Type B pancreatic cell (in vitro differentiated cells): Measurements from ENCODE around the gene ZNF638. TPM values are rescaled to one million over a fixed set of nuclear protein-coding genes. Genes with fewer than 3 reads are reported as not detected.

Experiments used
- DNase-seq: peaks from one replicate; pipeline ENCODE4 v3.0.0; 2021; ENCODE audit warnings: mixed read lengths; ENCODE audit not compliant: unreplicated experiment; ENCODE audit errors: extremely low spot score
- H3K27ac Mint-ChIP-seq: 2 replicates; pipeline ENCODE4 v1.8.0; 2021; ENCODE audit warnings: mild to moderate bottlenecking, mixed read lengths
- H3K27me3 Mint-ChIP-seq: 2 replicates; pipeline ENCODE4 v1.8.0; 2021; ENCODE audit warnings: mixed read lengths
- H3K36me3 Mint-ChIP-seq: 2 replicates; pipeline ENCODE4 v1.8.0; 2021; ENCODE audit warnings: mixed read lengths
- H3K4me1 Mint-ChIP-seq: one replicate; pipeline ENCODE4 v1.8.0; 2021; ENCODE audit warnings: mixed read lengths; ENCODE audit not compliant: unreplicated experiment
- H3K4me3 Mint-ChIP-seq: 2 replicates; pipeline ENCODE4 v1.8.0; 2021; ENCODE audit warnings: mild to moderate bottlenecking, mixed read lengths
- H3K9me3 Mint-ChIP-seq: 2 replicates; pipeline ENCODE4 v1.8.0; 2021; ENCODE audit warnings: mixed read lengths
- CTCF ChIP-seq: fragments of 200-600 bp; sonication (generic); conservative IDR thresholded peaks from 2 replicates; pipeline ENCODE4 v1.5.0; 2021; ENCODE audit warnings: antibody characterized with exemption, mild to moderate bottlenecking
- total RNA-seq: library from RNA; stranded (reverse); gene quantifications from 2 replicates; pipeline ENCODE4 v1.2.1, GENCODE V29; 2021; ENCODE audit warnings: low replicate concordance

The ZNF638 gene
- total RNA-seq, 1 donor from 2014 or later = 149 TPM

GRCh38 chr2:71380665-71381064 lies 49.1 kb downstream of the ZNF638 start:
- H3K36me3 Mint-ChIP-seq = peaks cover 42% of the 10 kb centered on the region
- H3K4me3 Mint-ChIP-seq = no peak overlapping the region
- TF ChIP-seq CTCF = no peak
- H3K9me3 Mint-ChIP-seq = no peaks in the 10 kb centered on the region
- no peaks in the 10 kb centered on the region for H3K4me1 Mint-ChIP-seq
- H3K27me3 Mint-ChIP-seq = no peaks in the 10 kb centered on the region
- H3K27ac Mint-ChIP-seq = no peak overlapping the region
- DNase-seq = no peak

- TF ChIP-seq CTCF = no peak
- H3K27ac Mint-ChIP-seq = no peak overlapping the region
- no peaks in the 10 kb centered on the region for H3K9me3 Mint-ChIP-seq
- peaks cover 48% of the 10 kb centered on the region for H3K36me3 Mint-ChIP-seq
- H3K4me1 Mint-ChIP-seq = no peaks in the 10 kb centered on the region
- DNase-seq = no peak
- H3K4me3 Mint-ChIP-seq = no peak overlapping the region
- no peaks in the 10 kb centered on the region for H3K27me3 Mint-ChIP-seq
Measured at GRCh38 chr2:71385012-71385411, 53.4 kb downstream of the ZNF638 start.

GRCh38 chr2:71388214-71388613 lies 56.6 kb downstream of the ZNF638 start:
- Mint-ChIP-seq H3K4me3 (no peak overlapping the region), H3K9me3 (no peaks in the 10 kb centered on the region), H3K4me1 (no peaks in the 10 kb centered on the region), H3K36me3 (peaks cover 47% of the 10 kb centered on the region), H3K27ac (no peak overlapping the region), H3K27me3 (no peaks in the 10 kb centered on the region)
- no peak for DNase-seq
- TF ChIP-seq CTCF = no peak

GRCh38 chr2:71389384-71390072 lies 57.9 kb downstream of the ZNF638 start:
- Mint-ChIP-seq H3K4me3 (no peak overlapping the region), H3K36me3 (peaks cover 47% of the 10 kb centered on the region), H3K27me3 (no peaks in the 10 kb centered on the region), H3K4me1 (no peaks in the 10 kb centered on the region), H3K9me3 (no peaks in the 10 kb centered on the region), H3K27ac (no peak overlapping the region)
- DNase-seq = no peak
- no peak for TF ChIP-seq CTCF

- Mint-ChIP-seq H3K4me1 (no peaks in the 10 kb centered on the region), H3K9me3 (no peaks in the 10 kb centered on the region), H3K27ac (no peak overlapping the region), H3K27me3 (no peaks in the 10 kb centered on the region), H3K36me3 (peaks cover 53% of the 10 kb centered on the region), H3K4me3 (no peak overlapping the region)
- DNase-seq = no peak
- no peak for TF ChIP-seq CTCF
Measured at GRCh38 chr2:71393216-71393615, 61.6 kb downstream of the ZNF638 start.
